ENCODE data around the gene KIAA1671.

Gene KIAA1671

DNA sequence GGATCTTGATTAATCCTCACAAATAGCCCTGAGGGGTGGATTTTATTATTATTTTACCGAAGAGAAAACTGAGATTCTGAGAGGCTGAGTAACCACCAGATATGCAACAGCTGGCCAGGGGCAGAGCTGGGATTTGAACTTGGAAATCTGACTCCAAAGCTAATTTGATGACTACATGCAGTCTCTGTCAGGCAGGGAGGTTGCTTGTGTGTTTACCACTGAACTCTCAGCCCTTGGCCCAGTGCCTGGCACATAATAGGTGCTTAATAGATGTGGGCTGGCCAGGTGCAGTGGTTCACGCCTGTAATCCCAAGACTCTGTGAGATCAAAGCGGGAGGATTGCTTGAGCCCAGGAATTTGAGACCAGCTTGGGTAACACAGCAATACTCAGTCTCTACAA lies 125.4 kb downstream of the KIAA1671 start:
- DNase-seq (ENCODE audit: low spot score in 2 of 2) (no peak), ATAC-seq (ENCODE audit: low read depth) (no peak)
- H3K4me3 Mint-ChIP-seq, result no peak overlapping the region
- H3K9me3 Mint-ChIP-seq, result no peaks in the 10 kb centered on the region
- H3K36me3 Mint-ChIP-seq, result no peaks in the 10 kb centered on the region
- no peak overlapping the region for H3K27ac Mint-ChIP-seq
- H3K27me3 Mint-ChIP-seq, result peaks cover 3% of the 10 kb centered on the region
- H3K4me1 Mint-ChIP-seq, result no peaks in the 10 kb centered on the region

DNA sequence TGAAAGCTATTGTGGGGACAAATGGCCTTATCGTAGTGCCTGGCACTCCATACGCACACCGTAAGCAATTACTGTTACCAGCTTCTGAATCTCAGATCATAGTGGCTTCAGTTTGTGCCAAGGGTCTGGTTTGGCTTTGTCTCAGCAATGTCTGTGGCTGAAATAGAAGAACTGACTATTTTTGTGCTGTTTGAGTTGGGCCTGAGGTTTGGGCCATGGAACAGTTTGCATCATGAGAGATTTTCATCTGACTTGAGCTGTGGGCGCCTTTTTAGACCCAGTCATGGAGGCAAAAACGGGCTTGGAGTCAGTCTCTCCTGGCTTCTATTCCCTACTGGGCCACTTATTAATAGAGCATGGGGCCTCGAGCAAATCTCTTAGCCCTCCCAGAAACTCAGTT lies 126.1 kb downstream of the KIAA1671 start:
- Mint-ChIP-seq H3K4me1 (no peaks in the 10 kb centered on the region), H3K27ac (no peak overlapping the region)

DNA sequence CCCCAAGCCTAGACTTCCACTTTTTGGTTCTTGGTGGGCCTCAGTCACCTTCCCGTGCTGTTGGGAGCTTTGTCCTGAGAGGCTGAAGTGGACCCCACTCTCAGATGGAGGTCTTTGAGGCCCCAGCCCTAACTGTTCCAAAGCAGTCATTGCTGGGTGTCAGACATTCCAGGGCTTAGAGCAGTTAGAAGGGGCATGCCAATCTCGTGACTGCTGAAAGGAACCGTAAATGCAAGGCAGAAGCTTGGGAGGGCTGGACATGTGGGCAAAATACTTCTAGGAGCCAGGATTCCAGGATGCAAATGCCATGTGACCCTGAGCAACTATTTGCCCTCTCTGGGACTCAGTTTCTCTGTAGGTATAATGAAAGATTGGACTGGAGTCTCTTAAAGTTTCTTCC lies 128.3 kb downstream of the KIAA1671 start:
- ATAC-seq (ENCODE audit: low read depth), result no peak
- Mint-ChIP-seq H3K4me3 (no peak overlapping the region), H3K36me3 (no peaks in the 10 kb centered on the region), H3K27ac (no peak overlapping the region), H3K4me1 (peaks cover under 1% of the 10 kb centered on the region), H3K9me3 (no peaks in the 10 kb centered on the region), H3K27me3 (peaks cover 3% of the 10 kb centered on the region)
- DNase-seq (ENCODE audit: low spot score in 2 of 2), result no peak

More for the DNA sequence above, 126.1 kb downstream of the KIAA1671 start:
- Mint-ChIP-seq H3K27me3 (peaks cover 3% of the 10 kb centered on the region), H3K4me3 (no peak overlapping the region), H3K36me3 (no peaks in the 10 kb centered on the region), H3K9me3 (no peaks in the 10 kb centered on the region)
- ATAC-seq (ENCODE audit: low read depth), result no peak
- DNase-seq (ENCODE audit: low spot score in 2 of 2), result no peak

DNA sequence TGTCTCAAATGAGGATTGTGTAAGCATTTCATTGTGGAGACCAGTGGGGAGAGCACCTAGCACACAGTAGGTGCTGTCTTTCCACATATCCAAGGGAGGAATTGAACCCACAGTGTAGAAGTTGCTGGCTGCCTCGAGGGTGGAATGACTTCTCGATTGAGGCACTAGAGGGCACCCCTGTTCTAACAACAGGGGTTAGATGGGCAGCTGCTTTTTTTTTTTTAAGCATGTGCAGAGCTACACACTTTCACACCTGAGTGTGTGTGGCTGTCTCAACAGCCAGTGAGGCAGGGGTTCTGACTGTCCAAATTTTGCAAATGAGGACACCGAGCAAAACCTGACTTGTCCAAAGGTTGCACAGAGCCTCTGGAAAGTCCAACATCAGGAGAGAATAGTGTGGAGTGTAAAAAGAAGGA lies 128.9 kb downstream of the KIAA1671 start:
- DNase-seq (ENCODE audit: low spot score in 2 of 2) (no peak), ATAC-seq (ENCODE audit: low read depth) (no peak)
- Mint-ChIP-seq H3K27ac (no peak overlapping the region), H3K36me3 (no peaks in the 10 kb centered on the region), H3K27me3 (peaks cover 3% of the 10 kb centered on the region), H3K4me3 (no peak overlapping the region), H3K9me3 (no peaks in the 10 kb centered on the region), H3K4me1 (peaks cover 7% of the 10 kb centered on the region)

DNA sequence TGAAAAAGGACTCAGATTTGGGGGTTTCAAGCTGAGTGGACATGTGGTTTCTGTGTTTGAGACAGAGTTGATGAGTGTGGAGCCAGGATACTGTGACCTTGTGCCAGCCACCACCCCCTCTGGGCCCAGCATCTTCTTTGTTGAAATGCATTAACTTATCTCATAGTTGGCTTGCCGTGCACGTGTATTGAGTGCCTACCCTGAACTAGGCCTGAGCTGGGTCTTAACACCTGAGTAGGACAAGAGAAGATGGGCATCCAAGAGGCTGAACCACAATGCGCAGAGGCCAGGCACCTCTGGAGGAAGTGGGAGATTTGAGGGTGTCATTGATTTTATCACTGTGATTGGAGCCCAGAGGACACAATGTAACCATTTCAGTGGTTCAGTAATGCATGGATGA lies 129.6 kb downstream of the KIAA1671 start:
- ATAC-seq (ENCODE audit: low read depth) (no peak), DNase-seq (ENCODE audit: low spot score in 2 of 2) (no peak)
- Mint-ChIP-seq H3K4me1 (peaks cover 8% of the 10 kb centered on the region), H3K27me3 (peaks cover 3% of the 10 kb centered on the region), H3K36me3 (no peaks in the 10 kb centered on the region), H3K27ac (no peak overlapping the region), H3K9me3 (no peaks in the 10 kb centered on the region), H3K4me3 (no peak overlapping the region)

DNA sequence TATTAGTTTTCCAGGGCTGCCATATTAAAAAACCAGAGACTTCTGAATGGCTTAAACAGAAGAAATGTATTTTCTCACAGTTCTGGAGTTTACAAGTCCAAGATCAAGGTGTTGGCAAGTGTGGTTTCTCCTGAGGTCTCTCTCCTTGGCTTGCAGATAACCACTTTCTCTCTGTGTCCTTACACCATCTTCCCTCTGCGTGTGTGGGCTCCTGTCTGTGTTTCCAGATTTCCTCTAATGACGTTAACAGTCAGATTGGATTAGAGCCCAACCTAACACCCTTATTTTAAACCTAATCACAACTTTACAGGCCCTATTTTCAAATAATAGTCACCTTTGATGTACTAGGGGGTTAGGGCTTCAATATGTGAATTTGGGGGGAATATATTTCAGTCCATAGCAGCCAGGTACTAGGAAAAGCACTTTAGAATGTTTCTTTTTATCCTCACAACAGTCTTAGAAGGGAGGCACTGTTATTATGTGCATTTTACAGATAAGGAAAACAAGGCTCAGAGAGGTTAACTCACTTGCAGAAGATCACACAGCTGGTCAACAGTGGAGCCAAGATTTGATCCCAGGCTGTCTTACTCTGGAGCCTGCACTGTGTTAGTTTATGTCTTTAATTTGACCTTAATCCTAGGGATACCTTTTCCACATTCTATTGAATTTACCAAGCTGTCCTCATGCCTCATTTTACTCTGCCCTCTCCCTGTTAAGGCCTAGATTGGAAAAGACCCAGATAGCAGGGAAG lies 130.7 kb downstream of the KIAA1671 start:
- peaks cover 3% of the 10 kb centered on the region for H3K27me3 Mint-ChIP-seq
- no peaks in the 10 kb centered on the region for H3K36me3 Mint-ChIP-seq
- no peaks in the 10 kb centered on the region for H3K9me3 Mint-ChIP-seq
- H3K4me1 Mint-ChIP-seq, result peaks cover 8% of the 10 kb centered on the region
- no peak for ATAC-seq (ENCODE audit: low read depth)
- DNase-seq (ENCODE audit: low spot score in 2 of 2), result no peak
- H3K4me3 Mint-ChIP-seq, result no peak overlapping the region
- H3K27ac Mint-ChIP-seq, result no peak overlapping the region

DNA sequence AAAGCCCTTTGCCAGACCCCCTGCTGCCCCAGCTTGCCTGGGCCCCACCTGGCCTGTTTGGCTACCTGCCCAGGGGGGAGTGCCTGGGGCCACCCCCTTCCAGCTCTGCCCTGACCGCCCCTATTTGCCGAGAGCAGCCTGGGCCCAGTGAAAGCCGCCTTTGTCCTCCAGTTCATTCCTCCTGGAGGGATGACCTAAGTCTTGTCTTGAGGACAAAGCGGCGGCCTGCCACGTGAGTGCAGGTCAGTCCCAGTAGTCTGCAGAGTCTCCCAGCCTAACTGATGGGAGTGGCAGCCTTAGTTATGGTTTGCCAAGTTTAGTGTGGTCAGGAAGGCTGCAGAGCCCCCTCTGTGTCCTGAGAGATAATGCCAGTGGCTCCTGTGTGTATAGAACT lies 131.3 kb downstream of the KIAA1671 start:
- H3K36me3 Mint-ChIP-seq, result no peaks in the 10 kb centered on the region
- ATAC-seq (ENCODE audit: low read depth), result no peak
- no peak for DNase-seq (ENCODE audit: low spot score in 2 of 2)
- no peak overlapping the region for H3K27ac Mint-ChIP-seq
- peaks cover 5% of the 10 kb centered on the region for H3K27me3 Mint-ChIP-seq
- no peak overlapping the region for H3K4me3 Mint-ChIP-seq
- H3K4me1 Mint-ChIP-seq, result peaks cover 8% of the 10 kb centered on the region
- no peaks in the 10 kb centered on the region for H3K9me3 Mint-ChIP-seq

DNA sequence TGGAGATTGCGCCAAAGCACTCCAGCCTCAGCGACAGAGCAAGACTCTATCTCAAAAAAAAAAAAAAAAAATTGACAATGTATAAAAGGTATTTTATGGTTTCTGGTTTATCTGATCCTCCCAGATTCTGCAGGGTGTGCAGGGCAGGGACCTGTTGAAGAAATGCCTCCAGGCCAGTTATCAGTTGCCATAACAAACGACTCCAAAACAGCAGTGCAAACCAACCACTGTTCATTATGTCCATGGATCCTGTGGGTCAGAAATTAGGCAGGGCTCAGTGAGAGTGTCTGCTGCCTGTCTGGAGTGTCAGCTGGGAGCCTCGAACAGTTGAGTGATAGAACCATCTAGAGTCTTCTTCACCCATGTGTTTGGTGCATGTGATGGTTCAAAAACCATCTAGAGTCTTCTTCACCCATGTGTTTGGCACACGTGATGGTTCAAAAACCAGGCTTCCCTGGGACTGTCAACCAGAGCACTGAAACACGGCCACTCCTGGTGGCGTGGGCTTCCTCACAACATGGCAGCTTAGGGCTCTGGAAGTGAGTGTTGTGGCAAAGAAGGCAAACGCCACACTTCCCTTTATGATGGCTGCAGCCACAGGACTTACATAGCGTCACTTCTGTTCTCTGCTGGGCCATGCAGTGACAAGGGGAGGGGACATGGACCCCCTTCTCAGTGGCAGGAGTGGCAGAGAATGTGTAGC lies 132.0 kb downstream of the KIAA1671 start:
- Mint-ChIP-seq H3K4me3 (no peak overlapping the region), H3K27ac (no peak overlapping the region), H3K9me3 (no peaks in the 10 kb centered on the region), H3K27me3 (peaks cover 5% of the 10 kb centered on the region), H3K36me3 (no peaks in the 10 kb centered on the region), H3K4me1 (peaks cover 8% of the 10 kb centered on the region)
- DNase-seq (ENCODE audit: low spot score in 2 of 2), result no peak
- ATAC-seq (ENCODE audit: low read depth), result no peak

DNA sequence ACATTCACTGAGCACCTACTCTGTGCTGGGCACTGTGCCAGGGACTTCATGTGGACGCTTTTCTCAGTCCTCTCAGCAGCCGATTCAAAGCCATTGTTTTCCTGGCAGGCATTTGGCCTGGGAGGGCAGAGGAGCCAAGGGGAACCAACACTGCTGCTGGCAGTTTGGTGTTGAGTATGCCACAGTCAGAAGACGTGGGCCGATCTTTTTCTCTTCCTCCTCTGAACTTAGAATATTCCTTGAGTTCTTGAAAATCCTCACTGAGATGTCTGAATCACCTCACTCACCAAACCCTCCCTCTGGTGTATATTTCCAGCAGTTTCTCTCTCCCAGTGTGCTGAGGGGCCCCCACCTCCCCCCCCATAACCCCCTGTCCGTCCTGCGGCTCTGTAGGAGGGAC lies 132.6 kb downstream of the KIAA1671 start:
- no peaks in the 10 kb centered on the region for H3K36me3 Mint-ChIP-seq
- H3K27ac Mint-ChIP-seq, result no peak overlapping the region
- H3K9me3 Mint-ChIP-seq, result no peaks in the 10 kb centered on the region
- DNase-seq (ENCODE audit: low spot score in 2 of 2) (no peak), ATAC-seq (ENCODE audit: low read depth) (no peak)
- H3K4me3 Mint-ChIP-seq, result no peak overlapping the region
- H3K4me1 Mint-ChIP-seq, result peaks cover 8% of the 10 kb centered on the region
- peaks cover 5% of the 10 kb centered on the region for H3K27me3 Mint-ChIP-seq

DNA sequence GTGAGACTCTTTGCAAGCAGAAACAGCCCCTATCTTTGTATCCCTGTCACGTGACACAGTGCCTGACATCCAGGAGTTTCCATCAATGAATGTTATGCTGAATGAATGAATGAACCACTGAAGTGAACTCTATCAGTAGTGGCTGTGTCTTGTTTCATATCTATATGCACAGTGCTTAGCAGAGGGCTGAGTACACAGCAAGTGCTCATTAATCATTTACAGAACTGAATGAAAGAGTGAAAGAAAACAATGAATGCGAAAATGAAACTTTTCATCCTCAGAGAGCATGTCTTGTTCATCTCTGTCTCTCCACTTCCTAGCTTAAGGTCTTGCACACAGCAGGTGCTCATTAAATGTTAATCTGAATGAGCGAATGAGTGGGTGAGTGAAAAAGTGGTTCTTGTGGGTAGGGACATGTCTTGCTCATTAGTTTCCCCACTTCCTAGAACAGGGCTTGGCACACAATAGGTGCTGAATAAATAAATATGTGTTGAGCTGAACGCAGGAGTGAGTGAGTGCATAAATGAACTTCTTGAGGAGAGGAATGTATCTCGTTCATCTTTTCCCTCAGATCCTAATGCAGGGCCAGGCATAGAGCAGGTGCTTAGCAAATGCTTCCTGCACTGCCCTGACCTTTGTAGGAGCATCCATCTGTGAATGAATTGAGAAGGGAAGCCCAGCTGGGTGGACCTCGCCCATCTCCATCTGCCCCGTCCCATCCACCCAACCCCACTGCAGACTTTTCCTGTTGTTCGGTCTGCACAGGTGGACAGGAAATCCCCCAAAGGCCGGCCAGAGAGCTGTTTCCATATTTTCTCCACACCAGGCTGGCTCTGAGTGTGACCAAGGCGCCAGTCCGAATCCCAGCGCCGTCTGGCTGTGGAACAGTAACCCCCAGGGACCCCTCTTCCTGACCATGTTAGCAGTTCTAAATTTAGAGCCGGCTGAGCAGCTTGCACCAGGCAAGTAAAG lies 133.7 kb downstream of the KIAA1671 start:
- no peaks in the 10 kb centered on the region for H3K36me3 Mint-ChIP-seq
- H3K27me3 Mint-ChIP-seq, result peaks cover 8% of the 10 kb centered on the region
- no peak for DNase-seq (ENCODE audit: low spot score in 2 of 2)
- H3K4me1 Mint-ChIP-seq, result peaks cover 8% of the 10 kb centered on the region
- H3K9me3 Mint-ChIP-seq, result no peaks in the 10 kb centered on the region
- no peak overlapping the region for H3K27ac Mint-ChIP-seq
- no peak overlapping the region for H3K4me3 Mint-ChIP-seq
- ATAC-seq (ENCODE audit: low read depth), result no peak

DNA sequence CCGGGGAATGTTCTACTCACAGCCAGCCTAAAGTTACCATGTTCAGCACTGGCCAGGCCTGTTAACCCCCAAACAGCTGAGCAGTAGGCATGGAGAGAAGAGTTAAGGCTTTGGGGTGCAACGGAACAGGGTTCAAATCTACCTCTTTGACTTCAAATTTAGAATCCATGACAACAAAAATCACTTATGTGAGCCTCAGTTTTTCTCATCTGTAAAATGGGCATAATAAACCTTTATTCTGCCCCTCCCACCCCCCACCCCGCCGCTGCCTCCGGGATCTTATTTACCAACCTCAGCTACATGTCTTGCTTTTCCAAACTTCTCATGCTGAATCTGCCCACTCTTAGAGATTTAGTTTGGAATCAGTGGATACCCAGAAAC lies 134.4 kb downstream of the KIAA1671 start:
- Mint-ChIP-seq H3K36me3 (no peaks in the 10 kb centered on the region), H3K4me3 (no peak overlapping the region), H3K27me3 (peaks cover 8% of the 10 kb centered on the region), H3K9me3 (no peaks in the 10 kb centered on the region), H3K27ac (no peak overlapping the region), H3K4me1 (peaks cover 8% of the 10 kb centered on the region)
- no peak for ATAC-seq (ENCODE audit: low read depth)
- no peak for DNase-seq (ENCODE audit: low spot score in 2 of 2)

DNA sequence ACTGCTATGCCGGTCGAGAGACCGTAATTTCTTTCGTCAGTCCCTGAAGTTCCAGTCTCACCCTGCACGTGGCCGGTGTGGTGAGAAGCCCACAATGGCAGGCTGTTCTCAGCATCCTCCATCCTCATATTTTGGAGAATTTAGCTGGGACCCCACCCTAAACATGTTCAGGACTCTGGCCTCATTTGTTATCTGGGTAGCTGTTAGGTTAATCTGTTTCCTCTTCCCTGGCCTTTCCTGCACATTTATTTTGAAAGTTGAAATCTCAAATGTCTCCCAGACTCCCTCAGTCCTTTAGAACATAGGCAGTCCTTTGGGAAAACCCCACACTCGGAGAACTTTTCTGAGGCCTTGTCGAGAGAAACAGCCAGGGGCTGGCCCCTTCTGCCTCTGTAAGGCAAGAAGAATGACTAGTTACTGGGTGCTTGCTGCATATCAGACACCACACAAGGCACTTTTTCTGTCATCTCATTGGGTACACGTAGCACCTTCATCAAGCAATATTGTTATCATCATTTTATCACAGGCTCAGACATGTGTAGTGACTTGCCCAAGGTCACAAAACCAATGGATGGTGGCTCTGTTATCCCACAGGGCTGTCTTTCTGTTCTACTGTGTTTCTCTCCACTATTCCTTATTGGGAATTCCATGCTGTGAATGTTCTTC lies 137.8 kb downstream of the KIAA1671 start:
- ATAC-seq (ENCODE audit: low read depth) (no peak), DNase-seq (ENCODE audit: low spot score in 2 of 2) (no peak)
- Mint-ChIP-seq H3K36me3 (no peaks in the 10 kb centered on the region), H3K27me3 (peaks cover 11% of the 10 kb centered on the region), H3K9me3 (no peaks in the 10 kb centered on the region), H3K4me3 (no peak overlapping the region), H3K4me1 (peaks cover 8% of the 10 kb centered on the region), H3K27ac (no peak overlapping the region)

DNA sequence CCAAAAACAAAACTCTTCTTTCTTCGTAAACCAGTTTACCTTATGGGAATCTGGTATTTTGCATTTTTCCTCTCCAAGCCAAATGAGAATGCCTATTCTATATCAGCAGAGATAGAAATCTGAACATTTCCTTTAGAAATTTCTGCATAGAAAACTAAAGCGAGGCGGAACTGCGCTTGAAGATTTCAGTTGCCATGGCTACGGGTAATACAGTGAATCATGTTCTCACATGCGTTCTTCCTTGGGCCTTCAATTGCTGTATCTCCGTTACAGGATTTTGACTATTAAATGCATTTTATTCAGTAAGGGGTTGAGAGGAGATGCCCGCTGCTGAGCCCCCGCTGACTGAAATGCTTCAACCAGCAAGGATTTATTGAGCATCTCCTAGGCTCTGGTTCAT lies 138.9 kb downstream of the KIAA1671 start:
- no peak overlapping the region for H3K27ac Mint-ChIP-seq
- H3K27me3 Mint-ChIP-seq, result peaks cover 11% of the 10 kb centered on the region
- no peak overlapping the region for H3K4me3 Mint-ChIP-seq
- no peaks in the 10 kb centered on the region for H3K36me3 Mint-ChIP-seq
- no peak for DNase-seq (ENCODE audit: low spot score in 2 of 2)
- H3K4me1 Mint-ChIP-seq, result peaks cover under 1% of the 10 kb centered on the region
- no peak for ATAC-seq (ENCODE audit: low read depth)
- H3K9me3 Mint-ChIP-seq, result no peaks in the 10 kb centered on the region

Measured in memory B cell (primary cell).